HEK293 (cell line): ENCODE results near the gene CPNE1.
A peak's percentile ranks its signal among the peaks of the same experiment; 100 is the strongest.

Experiments
- CTCF ChIA-PET: fragments of 350-600 bp; formaldehyde crosslinking; extraction: SDS; loops from one replicate; lab custom pipeline; 2021; ENCODE audit warnings: antibody characterized with exemption; lab: Yijun Ruan, JAX
- POLR2A ChIA-PET: fragments of 300-600 bp; formaldehyde crosslinking; extraction: SDS; loops from one replicate; lab custom pipeline; 2020; ENCODE audit warnings: antibody characterized with exemption, inconsistent platforms; lab: Yijun Ruan, JAX
- H3K27ac ChIP-seq: fragments of 200-500 bp; sonication (Bioruptor generic); 2 replicates; pipeline ENCODE4 v1.5.1; 2014; ENCODE audit warnings: low read depth, low read length, control low read depth, inconsistent platforms; ENCODE audit errors: extremely low read depth
- H3K36me3 ChIP-seq, 2 experiments: fragments of 200-500 bp in 1 of 2; sonication (Bioruptor generic) in 1 of 2; 1 replicate in 1 of 2; 2 replicates in 1 of 2; pipeline ENCODE4 v1.5.1; 2014 to 2017; ENCODE audit warnings: inconsistent platforms in 2 of 2, low read length in 2 of 2; ENCODE audit not compliant: control insufficient read depth in 2 of 2, insufficient read depth in 1 of 2
- H3K4me1 ChIP-seq: fragments of 200-500 bp; sonication (Bioruptor generic); 2 replicates; pipeline ENCODE4 v1.5.1; 2014; ENCODE audit warnings: mild to moderate bottlenecking, low read length, inconsistent platforms; ENCODE audit not compliant: control insufficient read depth, insufficient read depth
- H3K4me3 ChIP-seq: 2 replicates; pipeline ENCODE4 v1.5.1; 2011; ENCODE audit warnings: low read depth, mild to moderate bottlenecking, control low read depth, low read length, moderate library complexity
- H3K9me3 ChIP-seq: fragments of 200-500 bp; sonication (Bioruptor generic); 2 replicates; pipeline ENCODE4 v1.5.1; 2014; ENCODE audit warnings: low read depth, low read length, inconsistent platforms; ENCODE audit not compliant: control insufficient read depth, insufficient read depth
- FEZF1 ChIP-seq: fragments of 450-650 bp; formaldehyde crosslinking; IDR thresholded peaks from 2 replicates; pipeline ENCODE4 v1.5.1; 2016; ENCODE audit warnings: missing biosample characterization, missing genetic modification characterization
- IKZF3 ChIP-seq: fragments of 450-650 bp; IDR thresholded peaks from 2 replicates; pipeline ENCODE4 v1.5.0; 2018; ENCODE audit warnings: missing biosample characterization, mild to moderate bottlenecking, missing genetic modification characterization, moderate library complexity
- OSR2 ChIP-seq: fragments of 450-650 bp; formaldehyde crosslinking; IDR thresholded peaks from 2 replicates; pipeline ENCODE4 v1.5.1; 2016; ENCODE audit warnings: missing biosample characterization, missing genetic modification characterization
- PRDM10 ChIP-seq: fragments of 450-650 bp; formaldehyde crosslinking; IDR thresholded peaks from 2 replicates; pipeline ENCODE4 v1.5.1; 2016; ENCODE audit warnings: missing biosample characterization, missing genetic modification characterization
- SP7 ChIP-seq: fragments of 450-650 bp; formaldehyde crosslinking; IDR thresholded peaks from 2 replicates; pipeline ENCODE4 v1.5.1; 2016; ENCODE audit warnings: missing biosample characterization, missing genetic modification characterization
- YY2 ChIP-seq: fragments of 450-650 bp; formaldehyde crosslinking; IDR thresholded peaks from 2 replicates; pipeline ENCODE4 v1.5.1; 2016; ENCODE audit warnings: missing biosample characterization, missing genetic modification characterization
- ZBTB17 ChIP-seq: fragments of 450-650 bp; formaldehyde crosslinking; IDR thresholded peaks from 2 replicates; pipeline ENCODE4 v1.5.1; 2016; ENCODE audit warnings: missing biosample characterization, missing genetic modification characterization
- ZBTB20 ChIP-seq: fragments of 450-650 bp; formaldehyde crosslinking; IDR thresholded peaks from 2 replicates; pipeline ENCODE4 v1.5.1; 2016; ENCODE audit warnings: missing biosample characterization, missing genetic modification characterization
- ZBTB44 ChIP-seq: fragments of 450-650 bp; IDR thresholded peaks from 2 replicates; pipeline ENCODE4 v1.5.1; 2018; ENCODE audit warnings: missing biosample characterization, mild to moderate bottlenecking, missing genetic modification characterization
- ZBTB48 ChIP-seq: fragments of 450-650 bp; formaldehyde crosslinking; IDR thresholded peaks from 2 replicates; pipeline ENCODE4 v1.5.1; 2016; ENCODE audit warnings: missing biosample characterization, missing genetic modification characterization
- ZNF2 ChIP-seq: fragments of 450-650 bp; formaldehyde crosslinking; IDR thresholded peaks from 2 replicates; pipeline ENCODE4 v1.5.1; 2016; ENCODE audit warnings: missing biosample characterization, missing genetic modification characterization
- ZNF248 ChIP-seq: fragments of 450-650 bp; formaldehyde crosslinking; IDR thresholded peaks from 2 replicates; pipeline ENCODE4 v1.5.1; 2017; ENCODE audit warnings: missing biosample characterization, missing genetic modification characterization
- ZNF404 ChIP-seq: fragments of 450-650 bp; formaldehyde crosslinking; IDR thresholded peaks from 2 replicates; pipeline ENCODE4 v1.5.1; 2017; ENCODE audit warnings: missing biosample characterization, missing genetic modification characterization
- ZNF423 ChIP-seq: fragments of 450-650 bp; formaldehyde crosslinking; IDR thresholded peaks from 2 replicates; pipeline ENCODE4 v1.5.1; 2016; ENCODE audit warnings: missing biosample characterization, missing genetic modification characterization
- ZNF449 ChIP-seq: fragments of 450-650 bp; formaldehyde crosslinking; IDR thresholded peaks from 2 replicates; pipeline ENCODE4 v1.5.1; 2017; ENCODE audit warnings: missing biosample characterization, mild to moderate bottlenecking, missing genetic modification characterization, moderate library complexity
- ZNF664 ChIP-seq: fragments of 450-650 bp; formaldehyde crosslinking; IDR thresholded peaks from 2 replicates; pipeline ENCODE4 v1.5.1; 2016; ENCODE audit warnings: missing biosample characterization, missing genetic modification characterization
- ZNF701 ChIP-seq: fragments of 450-650 bp; formaldehyde crosslinking; IDR thresholded peaks from 2 replicates; pipeline ENCODE4 v1.5.1; 2016; ENCODE audit warnings: missing biosample characterization, missing genetic modification characterization
- ZNF704 ChIP-seq: fragments of 450-650 bp; formaldehyde crosslinking; IDR thresholded peaks from 2 replicates; pipeline ENCODE4 v1.5.1; 2016; ENCODE audit warnings: missing biosample characterization, missing genetic modification characterization
- ZSCAN30 ChIP-seq: fragments of 450-650 bp; IDR thresholded peaks from 2 replicates; pipeline ENCODE4 v1.5.1; 2018; ENCODE audit warnings: missing biosample characterization, mild to moderate bottlenecking, missing genetic modification characterization, moderate library complexity

The CPNE1 gene

GRCh38 chr20:35702051-35702823 is 37.5 kb upstream of the CPNE1 start (continued):
- TF ChIP-seq ZBTB44 (tag by site-specific recombination) (no peak), ZNF248 (tag by site-specific recombination) (no peak), ZNF404 (tag by site-specific recombination) (no peak), ZBTB48 (no peak)

GRCh38 chr20:35700625-35701148 is 36.0 kb upstream of the CPNE1 start:
- no peaks in the 10 kb centered on the region for H3K9me3 ChIP-seq
- TF ChIP-seq ZBTB17 (tag by site-specific recombination) (peak; percentile 30; the same call in 1 of the 2 replicates), IKZF3 (tag by site-specific recombination) (peak; percentile 21; the same call in 1 of the 2 replicates), ZNF449 (tag by site-specific recombination) (no peak), FEZF1 (tag by site-specific recombination) (no peak), ZNF423 (tag by site-specific recombination) (no peak), ZNF701 (tag by site-specific recombination) (no peak)

GRCh38 chr20:35699957-35700624 is 35.4 kb upstream of the CPNE1 start:
- peak overlapping the region; percentile 75 for H3K4me3 ChIP-seq
- TF ChIP-seq ZSCAN30 (peak; percentile 10; the same call in 1 of the 2 replicates), ZBTB48 (no peak), ZBTB20 (tag by site-specific recombination) (0 out of 2 replicates have a peak, but pooled peaks have one; percentile 20), OSR2 (tag by site-specific recombination) (peak; percentile 45; the same call in 1 of the 2 replicates), ZNF664 (peak; percentile 85), ZNF2 (tag by site-specific recombination) (no peak), YY2 (tag by site-specific recombination) (no peak), ZNF704 (no peak), SP7 (tag by site-specific recombination) (no peak), PRDM10 (tag by site-specific recombination) (no peak)
- H3K36me3 ChIP-seq: peaks cover 11 to 60% of the 10 kb centered on the region in 2 experiments
- 0 out of 2 replicates have a peak, but pooled peaks cover 4% of the 10 kb centered on the region for H3K4me1 ChIP-seq
- peak overlapping the region; percentile 90 for H3K27ac ChIP-seq
- POLR2A ChIA-PET: interaction anchor here (1.3 to 6.2 kb wide), 2 partner anchors 8 to 42 kb away, joined by 5 to 27 read pairs; partner anchors contain the start of gene RBM39
- H3K9me3 ChIP-seq: no peaks in the 10 kb centered on the region
- CTCF ChIA-PET: interaction anchor here (0.6 kb wide), 1 partner anchor 11 kb away, joined by 3 read pairs; no protein-coding TSS in a partner anchor

More at GRCh38 chr20:35700625-35701148, 36.0 kb upstream of the CPNE1 start:
- Histone ChIP-seq H3K36me3 (peaks cover 15 to 61% of the 10 kb centered on the region in 2 experiments), H3K27ac (no peak overlapping the region), H3K4me3 (peak overlapping the region; percentile 75), H3K4me1 (0 out of 2 replicates have a peak, but pooled peaks cover 4% of the 10 kb centered on the region)
- CTCF ChIA-PET: interaction anchor here (0.6 kb wide), 1 partner anchor 11 kb away, joined by 3 read pairs; no protein-coding TSS in a partner anchor
- POLR2A ChIA-PET: interaction anchor here (0.9 to 6.2 kb wide), 2 partner anchors 10 to 41 kb away, joined by 3 to 27 read pairs; partner anchors contain the start of gene RBM39
